K562 (cell line): ENCODE data around the gene FBXO11. TPM values are rescaled to one million over a fixed set of nuclear protein-coding genes. Genes with fewer than 3 reads are reported as not detected.

ENCODE experiments used
- FOXJ2 ChIP-seq: fragments of 200-800 bp; sonication (Bioruptor generic); IDR thresholded peaks from 2 replicates; pipeline ENCODE4 v1.6.1; 2016; ENCODE audit warnings: missing genetic modification characterization, missing compliant biosample characterization
- ILK ChIP-seq: fragments of 450-650 bp; IDR thresholded peaks from 2 replicates; pipeline ENCODE4 v1.6.1; 2016; ENCODE audit warnings: missing genetic modification characterization, low read depth, mild to moderate bottlenecking, missing compliant biosample characterization, moderate library complexity, borderline replicate concordance
- MGA ChIP-seq: fragments of 450-650 bp; IDR thresholded peaks from 2 replicates; pipeline ENCODE4 v1.6.1; 2016; ENCODE audit warnings: mild to moderate bottlenecking, moderate library complexity
- NFIX ChIP-seq: fragments of 250-450 bp; sonication (Bioruptor Pico); IDR thresholded peaks from 2 replicates; pipeline ENCODE4 v1.4.0; 2020; ENCODE audit warnings: low read depth, mild to moderate bottlenecking, moderate library complexity
- NR4A1 ChIP-seq, 2 experiments: fragments of 250-450 bp in 1 of 2; fragments of 450-650 bp in 1 of 2; sonication (Bioruptor Pico) in 1 of 2; IDR thresholded peaks; 2 replicates each; pipeline versions ENCODE4 v1.4.0 to v1.6.1; 2016 to 2020; ENCODE audit warnings: mild to moderate bottlenecking in 2 of 2, missing compliant biosample characterization in 1 of 2, missing genetic modification characterization in 1 of 2, moderate library complexity in 1 of 2
- POLR3A ChIP-seq: IDR thresholded peaks from 2 replicates; pipeline ENCODE4 v1.6.1; 2011; ENCODE audit warnings: borderline replicate concordance, mild to moderate bottlenecking, moderate library complexity; ENCODE audit not compliant: insufficient read length, insufficient read depth; ENCODE audit errors: extremely low read depth
- RAD51 ChIP-seq: fragments of 450-650 bp; IDR thresholded peaks from 2 replicates; pipeline ENCODE4 v1.7.1; 2016; ENCODE audit warnings: low read depth, mild to moderate bottlenecking, borderline replicate concordance
- RFX5 ChIP-seq: IDR thresholded peaks from 2 replicates; pipeline ENCODE4 v1.6.1; 2011; ENCODE audit warnings: low read depth, mild to moderate bottlenecking, improper control_type of control experiment, low read length
- SRSF3 ChIP-seq: fragments of 200-400 bp; formaldehyde crosslinking; IDR thresholded peaks from 2 replicates; pipeline ENCODE4 v1.6.1; 2016; ENCODE audit warnings: mild to moderate bottlenecking, low read length, moderate library complexity; ENCODE audit not compliant: insufficient read depth
- SUPT5H ChIP-seq: fragments of 450-650 bp; IDR thresholded peaks from 2 replicates; pipeline ENCODE4 v1.6.1; 2016
- ZFP36 ChIP-seq: fragments of 150-350 bp; IDR thresholded peaks from 2 replicates; pipeline ENCODE4 v1.6.1; 2018; ENCODE audit warnings: low read length, low read depth; ENCODE audit not compliant: partially characterized antibody
- ZNF197 ChIP-seq: fragments of 200-800 bp; sonication (Bioruptor generic); IDR thresholded peaks from 2 replicates; pipeline ENCODE4 v1.6.1; 2016; ENCODE audit warnings: low read depth, missing genetic modification characterization, missing compliant biosample characterization
- ZNF449 ChIP-seq: fragments of 250-450 bp; sonication (Bioruptor Pico); IDR thresholded peaks from 2 replicates; pipeline ENCODE4 v1.8.0; 2022; ENCODE audit warnings: moderate library complexity, mild to moderate bottlenecking, inconsistent platforms
- ZNF589 ChIP-seq: fragments of 200-800 bp; sonication (Bioruptor generic); IDR thresholded peaks from 2 replicates; pipeline ENCODE4 v1.6.1; 2016; ENCODE audit warnings: low read depth, missing genetic modification characterization, missing compliant biosample characterization
- polyA plus RNA-seq, 8 experiments: library from polyadenylated mRNA; depleted of rRNA in 4 of 8; stranded (reverse) in 5 of 8; unstranded in 3 of 8; fragments of >200 nt; fragmentation: Nextera tagmentation in 2 of 8; fragmentation: Illumina TruSeq in 1 of 8; extraction: Ambion mirVana in 2 of 8; extraction: Trizol in 1 of 8; gene quantifications; 2 replicates each; pipeline versions ENCODE4 v1.2.1 to v1.2.3, GENCODE V29; 2011 to 2014; ENCODE audit warnings: inconsistent platforms in 1 of 8, missing spikeins in 1 of 8
- total RNA-seq, 7 experiments: library from RNA; depleted of rRNA in 6 of 7; stranded (reverse); fragments of >200 nt in 6 of 7; fragmentation: Illumina TruSeq in 2 of 7; extraction: Trizol in 2 of 7; gene quantifications; 2 replicates each; pipeline versions ENCODE4 v1.2.1 to v1.2.3, GENCODE V29; 2011 to 2021; ENCODE audit warnings: low replicate concordance in 1 of 7

Gene FBXO11
- total and polyA plus RNA-seq, 9 of the 15 experiments (the other 6 are each of a cell fraction or from before 2014, with no cell fraction given): 8.8 to 44.5 (median 24.1) TPM

- no peak for TF ChIP-seq RFX5
- no peak for TF ChIP-seq MGA
- TF ChIP-seq SUPT5H: peak; percentile 77
- no peak for TF ChIP-seq ZFP36
- TF ChIP-seq ILK: no peak
- no peak for TF ChIP-seq POLR3A
- TF ChIP-seq NFIX (CRISPR knock-in tag): no peak
- no peak for TF ChIP-seq SRSF3
- no peak for TF ChIP-seq RAD51
- 0 out of 2 replicates have a peak, but pooled peaks have one; percentile 16 for TF ChIP-seq FOXJ2
- TF ChIP-seq ZNF197 (CRISPR knock-in tag): no peak
- no peak for TF ChIP-seq ZNF449 (CRISPR knock-in tag)
- no peak for TF ChIP-seq NR4A1 (CRISPR knock-in tag; IDR thresholded peaks at IDR 0.05)
- TF ChIP-seq NR4A1 (tag; IDR thresholded peaks at IDR 0.05): no peak
- TF ChIP-seq ZNF589: no peak
These were observed at the start of gene FBXO11 (continued) for GRCh38 chr2:47906157-47907038.
